Breast epithelium (tissue), 4 donors: ENCODE results near the gene NUTF2. TPM values are rescaled to one million over a fixed set of nuclear protein-coding genes. Genes with fewer than 3 reads are reported as not detected.

Source experiments
- DNase-seq, 2 donors: peaks; one replicate each; pipeline ENCODE4 v3.0.0-alpha.2; 2019; ENCODE audit warnings: low spot score in 2 of 2
- H3K27ac ChIP-seq, 2 donors: fragments of 200-600 bp; sonication (generic) in 1 of 2; one replicate each; pipeline ENCODE4 v1.5.1; 2016 to 2019; ENCODE audit warnings: mild to moderate bottlenecking in 1 of 2
- H3K27me3 ChIP-seq, 2 donors: fragments of 200-600 bp; sonication (generic) in 1 of 2; one replicate each; pipeline versions ENCODE4 v1.5.1 to v1.6.0; 2017 to 2019; ENCODE audit warnings: control low read depth in 1 of 2, mild to moderate bottlenecking in 1 of 2
- H3K36me3 ChIP-seq: fragments of 200-600 bp; one replicate; pipeline ENCODE4 v1.5.1; 2019
- H3K4me1 ChIP-seq, 2 donors: fragments of 200-600 bp; sonication (generic); one replicate each; pipeline ENCODE4 v1.5.1; 2016 to 2019; ENCODE audit warnings: control low read depth in 1 of 2
- H3K4me3 ChIP-seq, 3 donors: fragments of 200-600 bp; sonication (generic); 1 replicate in 2 of 3; 2 replicates in 1 of 3; pipeline ENCODE4 v1.5.1; 2016 to 2019; ENCODE audit warnings: mild to moderate bottlenecking in 3 of 3, moderate library complexity in 2 of 3
- H3K9me3 ChIP-seq, 2 donors: fragments of 200-600 bp; sonication (generic) in 1 of 2; one replicate each; pipeline ENCODE4 v1.5.1; 2016 to 2019; ENCODE audit warnings: control low read depth in 1 of 2
- CTCF ChIP-seq, 3 donors: fragments of 450-650 bp; IDR thresholded peaks; one replicate each; pipeline ENCODE4 v1.5.1; 2016 to 2017; ENCODE audit warnings: antibody characterized with exemption in 3 of 3, mild to moderate bottlenecking in 3 of 3, moderate library complexity in 3 of 3
- POLR2A ChIP-seq: fragments of 450-650 bp; IDR thresholded peaks from one replicate; pipeline ENCODE4 v1.6.1; 2016; ENCODE audit warnings: antibody characterized with exemption, mild to moderate bottlenecking, moderate library complexity
- POLR2AphosphoS5 ChIP-seq, 3 donors: sonication (generic); formaldehyde crosslinking; IDR thresholded peaks; one replicate each; pipeline ENCODE4 v1.6.1; 2017; ENCODE audit warnings: antibody characterized with exemption in 3 of 3
- intact Hi-C: fragments of 100-400 bp; cut with DNase I; formaldehyde crosslinking; loops from one replicate; pipeline ENCODE4 v1.15.1; 2023; ENCODE audit warnings: low total_unique reads
- total RNA-seq, 3 donors: library from RNA; depleted of rRNA; stranded (reverse); fragments of >200 nt; gene quantifications; one replicate each; pipeline ENCODE4 v1.1.0, GENCODE V29; 2016

The NUTF2 gene
- total RNA-seq, 3 donors from 2014 or later: 91.5 to 168 (median 94.8) TPM

- peak overlapping the region; percentile 99 to 100 for H3K27ac ChIP-seq
- peaks cover 21 to 31% of the 10 kb centered on the region in 2 donors for H3K4me1 ChIP-seq
- TF ChIP-seq CTCF (IDR thresholded peaks at IDR 0.05): no peak
- no peak for TF ChIP-seq POLR2AphosphoS5 (IDR thresholded peaks at IDR 0.05)
- no peak for TF ChIP-seq POLR2A
- peak overlapping the region; percentile 82 to 96 (median 84) for H3K4me3 ChIP-seq
- intact Hi-C loops: no loop called here
- no peaks in the 10 kb centered on the region for H3K9me3 ChIP-seq
- H3K27me3 ChIP-seq: no peaks in the 10 kb centered on the region
- no peak for DNase-seq
- no peaks in the 10 kb centered on the region for H3K36me3 ChIP-seq
Measured at GRCh38 chr16:67843343-67843765, 3.4 kb upstream of the NUTF2 start.

GRCh38 chr16:67844497-67844896 is 2.2 kb upstream of the NUTF2 start:
- Histone ChIP-seq H3K4me1 (peaks cover 21 to 31% of the 10 kb centered on the region in 2 donors), H3K36me3 (no peaks in the 10 kb centered on the region), H3K4me3 (peak overlapping the region in 2 of 3 donors; percentile 29 to 84), H3K27ac (no peak overlapping the region), H3K27me3 (no peaks in the 10 kb centered on the region), H3K9me3 (no peaks in the 10 kb centered on the region)
- TF ChIP-seq POLR2A (no peak), POLR2AphosphoS5 (IDR thresholded peaks at IDR 0.05) (no peak), CTCF (IDR thresholded peaks at IDR 0.05) (no peak)
- intact Hi-C loops: no loop called here
- no peak for DNase-seq

- H3K9me3 ChIP-seq: no peaks in the 10 kb centered on the region
- no peak for DNase-seq
- H3K36me3 ChIP-seq: no peaks in the 10 kb centered on the region
- H3K27me3 ChIP-seq: no peaks in the 10 kb centered on the region
- intact Hi-C loops: no loop called here
- H3K4me3 ChIP-seq: peak overlapping the region; percentile 91 to 98 (median 95)
- TF ChIP-seq POLR2AphosphoS5 (IDR thresholded peaks at IDR 0.05) (no peak), CTCF (IDR thresholded peaks at IDR 0.05) (no peak), POLR2A (no peak)
- peaks cover 21 to 31% of the 10 kb centered on the region in 2 donors for H3K4me1 ChIP-seq
- peak overlapping the region; percentile 92 to 94 for H3K27ac ChIP-seq
Measured at GRCh38 chr16:67845291-67846062, 1.3 kb upstream of the NUTF2 start.

GRCh38 chr16:67846063-67846319 is 742 bp upstream of the NUTF2 start:
- Histone ChIP-seq H3K9me3 (no peaks in the 10 kb centered on the region), H3K27ac (peak overlapping the region; percentile 92 to 94), H3K4me1 (peaks cover 21 to 31% of the 10 kb centered on the region in 2 donors), H3K27me3 (no peaks in the 10 kb centered on the region), H3K36me3 (no peaks in the 10 kb centered on the region), H3K4me3 (peak overlapping the region; percentile 91 to 98 (median 95))
- intact Hi-C loops: no loop called here
- DNase-seq: no peak
- TF ChIP-seq CTCF (IDR thresholded peaks at IDR 0.05) (no peak), POLR2AphosphoS5 (IDR thresholded peaks at IDR 0.05) (no peak), POLR2A (no peak)

- Histone ChIP-seq H3K4me1 (peaks cover 16 to 31% of the 10 kb centered on the region in 2 donors), H3K4me3 (peak within 1 kb of the TSS; percentile 91 to 98 (median 95)), H3K27me3 (no peaks in the 10 kb centered on the region), H3K27ac (peak within 1 kb of the TSS; percentile 92 to 94), H3K9me3 (no peaks in the 10 kb centered on the region), H3K36me3 (no peaks in the 10 kb centered on the region)
- TF ChIP-seq POLR2A (no peak), POLR2AphosphoS5 (IDR thresholded peaks at IDR 0.05) (no peak), CTCF (IDR thresholded peaks at IDR 0.05) (no peak)
- intact Hi-C loops: no loop called here
- peak in 1 of 2 donors; percentile 41 for DNase-seq
Measured at GRCh38 chr16:67847064-67847861, 530 bp downstream of the NUTF2 start, which contains the start of gene CENPT. CENPT (minus strand) TSS chr16:67847693; CDS start chr16:67833859, 13,834 bp downstream.
